NCI-H69 (cell line): Measurements from ENCODE around the gene STAM2.

Source experiments
- DNase-seq: peaks from one replicate; lab custom pipeline; 2025; lab: John Stamatoyannopoulos, UW

The STAM2 gene

DNA sequence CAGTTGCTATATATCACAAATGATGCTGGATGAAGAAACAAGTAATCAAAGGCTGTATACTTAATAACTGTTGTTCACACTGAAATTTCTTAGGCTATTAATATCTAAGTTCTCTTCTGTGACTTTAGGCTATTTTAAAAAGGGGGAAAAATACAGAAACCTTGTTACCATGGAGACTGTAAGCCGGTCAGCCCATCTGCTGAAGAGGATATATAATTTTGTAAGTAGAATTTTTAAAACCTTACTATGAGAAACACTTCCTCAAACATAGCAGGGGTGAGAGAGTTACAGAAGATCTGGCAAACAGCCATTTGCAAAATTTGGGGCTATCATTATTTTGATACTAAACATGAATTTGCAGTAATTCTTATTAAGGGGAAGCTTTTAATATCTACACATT lies 104.5 kb downstream of the STAM2 start:
- DNase-seq = no peak

DNA sequence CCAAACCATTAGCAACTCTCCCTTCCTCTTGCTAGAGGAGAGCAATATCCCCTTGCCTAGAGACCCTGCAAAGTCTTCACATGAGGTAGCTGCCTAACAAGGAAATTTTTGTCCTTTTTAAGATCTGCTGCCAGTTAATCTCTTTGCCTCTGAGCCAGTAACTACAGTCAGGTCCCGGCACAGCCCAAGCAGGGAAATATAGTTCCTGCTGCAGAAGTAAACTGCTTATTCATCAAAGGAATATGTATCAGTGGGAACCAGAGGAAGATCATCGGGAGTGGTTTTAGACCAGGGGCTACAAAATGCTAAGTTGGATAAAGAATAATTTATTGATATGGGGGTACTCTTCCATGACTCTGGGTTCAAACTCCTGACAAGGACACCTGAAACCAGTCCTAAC lies 107.3 kb downstream of the STAM2 start:
- no peak for DNase-seq

DNA sequence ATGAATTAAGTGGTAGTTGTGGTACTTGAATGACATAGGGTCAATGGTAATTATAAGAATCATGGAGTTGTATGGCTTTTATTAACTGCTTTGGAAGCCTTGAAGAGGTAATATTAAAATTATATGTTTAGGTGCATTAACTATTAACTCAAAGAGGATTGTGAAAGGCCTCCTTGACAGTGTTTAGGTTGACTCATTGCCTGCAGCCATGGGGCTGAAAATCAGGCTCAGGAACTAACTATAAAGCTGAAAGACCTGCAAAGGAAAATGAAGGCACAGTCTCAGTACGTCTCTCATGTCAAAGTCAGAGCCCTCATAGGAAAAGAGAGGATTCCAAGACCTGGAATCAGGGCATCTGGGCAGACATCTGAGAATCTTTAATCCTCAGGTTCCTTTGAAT lies 107.7 kb downstream of the STAM2 start:
- no peak for DNase-seq
